Transverse colon (tissue), 3 donors: ENCODE results near the gene AKAP4.

Experiments
- CTCF ChIP-seq, 5 experiments: fragments of 200-600 bp in 3 of 5; fragments of 450-650 bp in 2 of 5; sonication (generic) in 3 of 5; IDR thresholded peaks; 1 replicate in 2 of 5; 2 replicates in 3 of 5; pipeline ENCODE4 v1.5.1; 2016 to 2017; ENCODE audit warnings: antibody characterized with exemption in 5 of 5, inconsistent platforms in 3 of 5, mild to moderate bottlenecking in 2 of 5, moderate library complexity in 1 of 5
- EP300 ChIP-seq: sonication (generic); formaldehyde crosslinking; IDR thresholded peaks from one replicate; pipeline ENCODE4 v1.6.1; 2017; ENCODE audit warnings: antibody characterized with exemption, low read depth
- POLR2A ChIP-seq: fragments of 450-650 bp; IDR thresholded peaks from one replicate; pipeline ENCODE4 v1.6.1; 2016; ENCODE audit warnings: antibody characterized with exemption, mild to moderate bottlenecking, moderate library complexity

DNA sequence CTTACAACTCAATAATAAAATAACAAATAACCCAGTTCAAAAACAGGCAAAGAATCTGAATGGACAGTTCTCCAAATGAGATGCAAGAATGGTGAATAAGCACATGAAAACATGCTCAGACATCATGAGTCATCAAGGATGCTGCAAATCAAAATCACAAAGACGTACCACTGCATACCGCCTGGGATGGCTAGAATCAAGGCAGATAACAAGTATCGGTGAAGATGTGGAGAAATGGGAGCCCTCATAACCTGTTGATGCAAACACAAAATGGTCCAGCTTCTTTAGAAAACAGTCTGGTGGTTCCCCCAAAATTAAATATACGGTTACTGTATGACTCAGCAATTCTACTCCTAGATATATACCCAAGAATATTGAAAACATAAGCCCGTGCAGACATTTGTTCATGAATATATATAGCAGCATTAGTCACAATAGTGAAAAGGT is 32.5 kb downstream of the AKAP4 start:
- TF ChIP-seq CTCF (IDR thresholded peaks at IDR 0.05) (no peak), POLR2A (no peak), EP300 (no peak)
